SK-N-MC (cell line): Measurements from ENCODE around the gene CNOT1.

ENCODE experiments used
- EZH2 ChIP-seq: fragments of 200-600 bp; sonication (generic); IDR thresholded peaks from one replicate; pipeline ENCODE4 v1.6.1; 2017; ENCODE audit warnings: antibody characterized with exemption
- FOXP2 ChIP-seq: optimal IDR thresholded peaks from 2 replicates; pipeline ENCODE3; 2011; ENCODE audit warnings: mild to moderate bottlenecking, moderate library complexity; ENCODE audit not compliant: insufficient read depth; ENCODE audit errors: extremely low read length, control extremely low read depth
- POLR2AphosphoS5 ChIP-seq: IDR thresholded peaks from 2 replicates; pipeline ENCODE4 v1.6.1; 2012; ENCODE audit warnings: mild to moderate bottlenecking, low read depth, low read length, borderline replicate concordance

- TF ChIP-seq POLR2AphosphoS5 (no peak), EZH2 (no peak), FOXP2 (no peak)
These were observed 11.3 kb upstream of the CNOT1 start for GRCh38 chr16:58640949-58641348.
